Gastrocnemius medialis (tissue), 4 donors: Measurements from ENCODE around the gene ROPN1.

Experiments used
- POLR2A ChIP-seq, 2 donors: fragments of 450-650 bp; IDR thresholded peaks; one replicate each; pipeline ENCODE4 v1.6.1; 2017; ENCODE audit warnings: antibody characterized with exemption in 2 of 2, mild to moderate bottlenecking in 2 of 2, moderate library complexity in 2 of 2
- TF ChIP-seq, protein P1 (sequence below), 5 experiments: fragments of 450-650 bp in 3 of 5; fragments of 200-600 bp in 2 of 5; sonication (generic) in 2 of 5; IDR thresholded peaks in 4 of 5; conservative IDR thresholded peaks in 1 of 5; 1 replicate in 4 of 5; 2 replicates in 1 of 5; pipeline ENCODE4 v1.5.1; 2016 to 2019; ENCODE audit warnings: antibody characterized with exemption in 5 of 5, mild to moderate bottlenecking in 3 of 5, moderate library complexity in 3 of 5

GRCh38 chr3:124037326-124037725 lies 45.4 kb upstream of the ROPN1 start:
- TF ChIP-seq POLR2A (IDR thresholded peaks at IDR 0.05) = no peak
- TF ChIP-seq, protein P1, sequence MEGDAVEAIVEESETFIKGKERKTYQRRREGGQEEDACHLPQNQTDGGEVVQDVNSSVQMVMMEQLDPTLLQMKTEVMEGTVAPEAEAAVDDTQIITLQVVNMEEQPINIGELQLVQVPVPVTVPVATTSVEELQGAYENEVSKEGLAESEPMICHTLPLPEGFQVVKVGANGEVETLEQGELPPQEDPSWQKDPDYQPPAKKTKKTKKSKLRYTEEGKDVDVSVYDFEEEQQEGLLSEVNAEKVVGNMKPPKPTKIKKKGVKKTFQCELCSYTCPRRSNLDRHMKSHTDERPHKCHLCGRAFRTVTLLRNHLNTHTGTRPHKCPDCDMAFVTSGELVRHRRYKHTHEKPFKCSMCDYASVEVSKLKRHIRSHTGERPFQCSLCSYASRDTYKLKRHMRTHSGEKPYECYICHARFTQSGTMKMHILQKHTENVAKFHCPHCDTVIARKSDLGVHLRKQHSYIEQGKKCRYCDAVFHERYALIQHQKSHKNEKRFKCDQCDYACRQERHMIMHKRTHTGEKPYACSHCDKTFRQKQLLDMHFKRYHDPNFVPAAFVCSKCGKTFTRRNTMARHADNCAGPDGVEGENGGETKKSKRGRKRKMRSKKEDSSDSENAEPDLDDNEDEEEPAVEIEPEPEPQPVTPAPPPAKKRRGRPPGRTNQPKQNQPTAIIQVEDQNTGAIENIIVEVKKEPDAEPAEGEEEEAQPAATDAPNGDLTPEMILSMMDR (IDR thresholded peaks at IDR 0.05 in 4 of 5, conservative IDR thresholded peaks at IDR 0.05 in 1 of 5) = no peak
